H1 (cell line): ENCODE measurements around the gene KLHL29. TPM values are rescaled to one million over a fixed set of nuclear protein-coding genes. Genes with fewer than 3 reads are reported as not detected.

ENCODE experiments used
- CTCF ChIA-PET: fragments of 300-600 bp; sonication (Branson Sonifier 250); formaldehyde crosslinking; loops from one replicate; lab custom pipeline; 2021; ENCODE audit not compliant: partially characterized antibody; lab: Charles Lee
- POLR2A ChIA-PET: fragments of 300-600 bp; sonication (Branson Sonifier 250); formaldehyde crosslinking; loops from one replicate; lab custom pipeline; 2021; ENCODE audit warnings: inconsistent platforms; ENCODE audit not compliant: partially characterized antibody; lab: Charles Lee
- DNase-seq, 2 experiments: peaks; one replicate each; pipeline versions ENCODE4 v3.0.0 to v3.0.0-alpha.2; 2010 to 2022; ENCODE audit warnings: low spot score in 2 of 2, low read depth in 1 of 2, mixed read lengths in 1 of 2
- FAIRE-seq: peaks from 2 replicates; lab custom pipeline; 2011; peaks lifted over from hg19 to GRCh38; lab: Jason Lieb, UNC
- H2AFZ ChIP-seq: 2 replicates; pipeline ENCODE4 v1.8.1; 2012; ENCODE audit warnings: low read length, inconsistent platforms
- H2AK5ac ChIP-seq: 2 replicates; pipeline ENCODE4 v1.6.1; 2013; ENCODE audit warnings: low read depth, low read length
- H2BK120ac ChIP-seq: replicated peaks from 2 replicates; pipeline ENCODE3; 2013; ENCODE audit warnings: low read depth, low read length, inconsistent platforms
- H2BK12ac ChIP-seq: 2 replicates; pipeline ENCODE4 v1.6.1; 2013; ENCODE audit warnings: low read depth, low read length
- H2BK15ac ChIP-seq: 2 replicates; pipeline ENCODE4 v1.6.1; 2013; ENCODE audit warnings: low read length
- H2BK20ac ChIP-seq: 2 replicates; pipeline ENCODE4 v1.6.1; 2013; ENCODE audit warnings: low read length
- H2BK5ac ChIP-seq: 2 replicates; pipeline ENCODE4 v1.6.1; 2013; ENCODE audit warnings: low read depth, low read length
- H3K14ac ChIP-seq: 2 replicates; pipeline ENCODE4 v1.6.1; 2013; ENCODE audit warnings: inconsistent platforms; ENCODE audit not compliant: insufficient read length
- H3K18ac ChIP-seq: 2 replicates; pipeline ENCODE4 v1.6.1; 2013; ENCODE audit warnings: low read length; ENCODE audit errors: extremely low read depth
- H3K23ac ChIP-seq: 2 replicates; pipeline ENCODE4 v1.6.1; 2013; ENCODE audit warnings: inconsistent platforms; ENCODE audit not compliant: insufficient read length
- H3K23me2 ChIP-seq: 2 replicates; pipeline ENCODE4 v1.6.1; 2013; ENCODE audit warnings: low read depth, low read length
- H3K27ac ChIP-seq: 2 replicates; pipeline ENCODE4 v1.6.1; 2011; ENCODE audit warnings: low read depth, low read length, inconsistent platforms
- H3K27me3 ChIP-seq, 4 experiments: replicated peaks in 1 of 4; 1 replicate in 1 of 4; 2 replicates in 3 of 4; pipeline versions ENCODE4 v1.6.1 to v1.8.1; 2011 to 2013; ENCODE audit warnings: low read length in 3 of 4, mild to moderate bottlenecking in 3 of 4, inconsistent platforms in 2 of 4, mixed read lengths in 2 of 4, moderate library complexity in 1 of 4; ENCODE audit not compliant: control insufficient read depth in 3 of 4, insufficient read depth in 3 of 4; ENCODE audit errors: extremely low read depth in 1 of 4
- H3K36me3 ChIP-seq, 4 experiments: 2 replicates each; pipeline versions ENCODE4 v1.6.1 to v1.8.1; 2011 to 2013; ENCODE audit warnings: mild to moderate bottlenecking in 4 of 4, low read length in 3 of 4, moderate library complexity in 2 of 4, control low read depth in 1 of 4, inconsistent platforms in 1 of 4; ENCODE audit not compliant: insufficient read depth in 4 of 4, control insufficient read depth in 2 of 4
- H3K4ac ChIP-seq: replicated peaks from 2 replicates; pipeline ENCODE3; 2013; ENCODE audit warnings: low read length, low read depth, mixed read lengths, inconsistent platforms; ENCODE audit not compliant: insufficient read length
- H3K4me1 ChIP-seq, 4 experiments: replicated peaks in 1 of 4; 1 replicate in 1 of 4; 2 replicates in 3 of 4; pipeline versions ENCODE4 v1.6.1 to v1.8.1; 2011 to 2013; ENCODE audit warnings: low read length in 3 of 4, inconsistent platforms in 2 of 4, mixed read lengths in 1 of 4; ENCODE audit not compliant: insufficient read depth in 4 of 4, control insufficient read depth in 3 of 4
- H3K4me2 ChIP-seq, 2 experiments: 2 replicates each; pipeline versions ENCODE4 v1.6.1 to v1.8.1; 2011 to 2013; ENCODE audit warnings: low read depth in 2 of 2, low read length in 2 of 2, control low read depth in 1 of 2, inconsistent platforms in 1 of 2, mild to moderate bottlenecking in 1 of 2; ENCODE audit not compliant: insufficient read depth in 1 of 2
- H3K4me3 ChIP-seq, 4 experiments: fragments of 200-600, 300-600 bp in 1 of 4; sonication (generic), shearing (Covaris generic), sonication (Bioruptor Twin) in 1 of 4; 2 replicates each; pipeline versions ENCODE4 v1.5.1 to v1.8.1; 2011 to 2016; ENCODE audit warnings: low read length in 4 of 4, low read depth in 3 of 4, control low read depth in 2 of 4, inconsistent platforms in 2 of 4, mild to moderate bottlenecking in 2 of 4, mixed read lengths in 1 of 4, moderate library complexity in 1 of 4; ENCODE audit not compliant: insufficient read depth in 2 of 4; ENCODE audit errors: extremely low read depth in 1 of 4
- H3K56ac ChIP-seq: replicated peaks from 2 replicates; pipeline ENCODE3; 2013; ENCODE audit warnings: low read depth, mild to moderate bottlenecking, mixed read lengths, low read length, inconsistent platforms; ENCODE audit not compliant: insufficient read length
- H3K79me1 ChIP-seq: 2 replicates; pipeline ENCODE4 v1.6.1; 2013; ENCODE audit warnings: low read depth, low read length, control low read depth
- H3K79me2 ChIP-seq, 2 experiments: 2 replicates each; pipeline versions ENCODE4 v1.6.1 to v1.8.1; 2012 to 2013; ENCODE audit warnings: low read length in 2 of 2, mild to moderate bottlenecking in 2 of 2, inconsistent platforms in 1 of 2; ENCODE audit not compliant: insufficient read depth in 2 of 2, control insufficient read depth in 1 of 2
- H3K9ac ChIP-seq, 4 experiments: replicated peaks in 1 of 4; 1 replicate in 1 of 4; 2 replicates in 3 of 4; pipeline versions ENCODE4 v1.6.1 to v1.8.1; 2011 to 2013; ENCODE audit warnings: low read depth in 3 of 4, low read length in 3 of 4, control low read depth in 2 of 4, mild to moderate bottlenecking in 2 of 4, moderate library complexity in 2 of 4, inconsistent platforms in 1 of 4; ENCODE audit errors: extremely low read depth in 1 of 4
- H3K9me3 ChIP-seq, 2 experiments: 2 replicates each; pipeline versions ENCODE4 v1.6.1 to v1.8.1; 2012 to 2013; ENCODE audit warnings: mild to moderate bottlenecking in 2 of 2, moderate library complexity in 2 of 2, control low read depth in 1 of 2, inconsistent platforms in 1 of 2, low read depth in 1 of 2, low read length in 1 of 2, mixed read lengths in 1 of 2; ENCODE audit not compliant: insufficient read depth in 2 of 2
- H4K20me1 ChIP-seq, 2 experiments: replicated peaks in 1 of 2; 2 replicates each; pipeline versions ENCODE3 to v1.8.1; 2011 to 2013; ENCODE audit warnings: inconsistent platforms in 2 of 2, low read length in 2 of 2, mild to moderate bottlenecking in 1 of 2; ENCODE audit not compliant: insufficient read depth in 2 of 2, control insufficient read depth in 1 of 2
- H4K5ac ChIP-seq: 2 replicates; pipeline ENCODE4 v1.6.1; 2013; ENCODE audit warnings: low read length, low read depth, mixed read lengths, inconsistent platforms; ENCODE audit not compliant: insufficient read length
- H4K8ac ChIP-seq: 2 replicates; pipeline ENCODE4 v1.8.0; 2013; ENCODE audit warnings: mild to moderate bottlenecking, moderate library complexity, low read length, inconsistent platforms; ENCODE audit not compliant: insufficient read depth; ENCODE audit errors: extremely low read depth
- H4K91ac ChIP-seq: replicated peaks from 2 replicates; pipeline ENCODE3; 2013; ENCODE audit warnings: low read length, mixed read lengths, inconsistent platforms; ENCODE audit not compliant: insufficient read length
- ASH2L ChIP-seq: fragments of 200-600, 300-600 bp; sonication (generic); IDR thresholded peaks from one replicate; pipeline ENCODE4 v1.7.1; 2017; ENCODE audit warnings: low read length
- EP300 ChIP-seq, 2 experiments: IDR thresholded peaks; 1 replicate in 1 of 2; 2 replicates in 1 of 2; pipeline ENCODE4 v1.6.1; 2011 to 2012; ENCODE audit warnings: low read depth in 2 of 2, low read length in 2 of 2, mild to moderate bottlenecking in 2 of 2, borderline replicate concordance in 1 of 2, inconsistent platforms in 1 of 2, moderate library complexity in 1 of 2
- EZH2 ChIP-seq: fragments of 200-600 bp; sonication (generic); IDR thresholded peaks from 2 replicates; pipeline ENCODE4 v1.7.1; 2012; ENCODE audit warnings: low read depth, mild to moderate bottlenecking, moderate library complexity, low read length, inconsistent platforms; ENCODE audit not compliant: severe bottlenecking
- FOSL1 ChIP-seq: IDR thresholded peaks from 2 replicates; pipeline ENCODE4 v1.6.1; 2011; ENCODE audit warnings: mild to moderate bottlenecking, low read depth, low read length, moderate library complexity; ENCODE audit not compliant: insufficient read depth
- HDAC2 ChIP-seq, 2 experiments: fragments of 300-600 bp in 1 of 2; sonication (generic) in 1 of 2; IDR thresholded peaks; 2 replicates each; pipeline ENCODE4 v1.6.1; 2011 to 2012; ENCODE audit warnings: low read depth in 2 of 2, low read length in 2 of 2, mild to moderate bottlenecking in 2 of 2, moderate library complexity in 2 of 2, borderline replicate concordance in 1 of 2, inconsistent platforms in 1 of 2
- KDM5A ChIP-seq: fragments of 200-600 bp; IDR thresholded peaks from 2 replicates; pipeline ENCODE4 v1.7.1; 2012; ENCODE audit warnings: mild to moderate bottlenecking, low read length, inconsistent platforms, mixed read lengths
- POLR2A ChIP-seq, 2 experiments: IDR thresholded peaks; 1 replicate in 1 of 2; 2 replicates in 1 of 2; pipeline ENCODE4 v1.6.1; 2011; ENCODE audit warnings: low read depth in 2 of 2, low read length in 2 of 2, mild to moderate bottlenecking in 2 of 2; ENCODE audit errors: control extremely low read depth in 1 of 2
- POU5F1 ChIP-seq: IDR thresholded peaks from 2 replicates; pipeline ENCODE4 v1.6.1; 2011; ENCODE audit warnings: low read depth, mild to moderate bottlenecking, low read length, moderate library complexity
- SIN3A ChIP-seq, 2 experiments: IDR thresholded peaks in 1 of 2; conservative IDR thresholded peaks in 1 of 2; 2 replicates each; pipeline ENCODE4 v1.6.1; 2011 to 2012; ENCODE audit warnings: low read length in 2 of 2, improper control_type of control experiment in 1 of 2, low read depth in 1 of 2, mild to moderate bottlenecking in 1 of 2
- TAF7 ChIP-seq: optimal IDR thresholded peaks from 2 replicates; pipeline ENCODE3; 2011; ENCODE audit warnings: low read depth, mild to moderate bottlenecking, inconsistent platforms, low read length, moderate library complexity, borderline replicate concordance
- WGBS, 2 experiments: shearing (Covaris generic) in 1 of 2; methylation state at CpG; one replicate each; pipeline versions ENCODE4 v1.1.6 to v1.1.7; 2013 to 2015; ENCODE audit warnings: low lambda C conversion rate in 2 of 2, mixed read lengths in 2 of 2, inconsistent platforms in 1 of 2, low coverage in 1 of 2, missing lambda C conversion rate in 1 of 2; ENCODE audit not compliant: insufficient replicate concordance in 2 of 2, insufficient coverage in 1 of 2, insufficient read length in 1 of 2; ENCODE audit errors: extremely low coverage in 1 of 2, missing lambda C conversion rate in 1 of 2; 5-methylcytosine and 5-hydroxymethylcytosine counted together
- polyA plus RNA-seq, 7 experiments: library from polyadenylated mRNA; depleted of rRNA in 3 of 7; stranded (reverse) in 5 of 7; unstranded in 2 of 7; fragments of >200 nt in 5 of 7; fragments of 200-250 nt in 2 of 7; gene quantifications; 1 replicate in 5 of 7; 2 replicates in 1 of 7; 4 replicates in 1 of 7; pipeline versions ENCODE4 v1.2.1 to v1.2.3, GENCODE V29; 2011 to 2013; ENCODE audit warnings: missing spikeins in 2 of 7, mixed read lengths in 2 of 7
- total RNA-seq: library from RNA; stranded (reverse); fragmentation: NEBNext Ultra II Directional; extraction: Animal tissue kit (Norgen Biotek cat#: 25700); gene quantifications from 2 replicates; pipeline ENCODE4 v1.2.1, GENCODE V29; 2021

The KLHL29 gene
- total and polyA plus RNA-seq, 2 of the 8 experiments (the other 6 are each of a cell fraction or from before 2014, with no cell fraction given) = 1.1 to 4.7 TPM

DNA sequence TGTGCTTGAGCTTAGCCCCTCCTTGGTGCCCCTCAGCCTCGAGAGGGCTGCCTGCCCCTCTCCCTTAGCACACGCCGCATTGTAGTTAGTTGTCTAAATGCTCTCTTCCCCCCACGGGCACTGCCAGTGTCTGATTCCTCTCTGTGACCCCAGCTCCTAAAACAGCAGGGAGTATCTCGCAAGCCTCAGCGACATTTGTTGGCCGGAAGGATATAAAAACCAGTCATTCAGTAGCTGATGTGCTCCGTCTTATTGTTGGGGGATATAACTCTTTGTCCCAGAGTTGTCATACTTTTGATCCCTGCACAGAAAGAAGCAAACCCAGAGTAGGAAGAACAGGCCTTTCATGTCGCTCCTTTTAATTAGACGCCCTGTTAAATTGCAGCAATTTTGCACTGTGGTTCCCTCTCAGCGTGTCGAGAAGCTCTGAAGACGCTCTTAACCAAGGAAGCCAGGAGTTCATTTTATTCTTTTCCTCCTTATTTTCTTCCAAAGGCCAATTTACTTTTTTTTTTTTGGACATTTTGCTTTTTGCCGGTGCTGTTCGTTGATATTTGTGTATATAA, 201.8 kb downstream of the KLHL29 start:
- Histone ChIP-seq H3K4ac (no peak overlapping the region), H4K8ac (no peak overlapping the region), H3K4me2 (no peak overlapping the region)
- POLR2A ChIA-PET = interaction anchor here (0.8 kb wide), 1 partner anchor 68 kb away, joined by 3 read pairs; no protein-coding TSS in a partner anchor
- TF ChIP-seq EP300 (IDR thresholded peaks at IDR 0.05; ENCODE audit: borderline replicate concordance in 1 of 2, low read depth in 2 of 2, low read length in 2 of 2) (no peak), EZH2 (no peak), SIN3A (conservative IDR thresholded peaks at IDR 0.05 in 1 of 2, IDR thresholded peaks at IDR 0.05 in 1 of 2; ENCODE audit: low read depth in 1 of 2, low read length in 2 of 2) (no peak), HDAC2 (IDR thresholded peaks at IDR 0.05; ENCODE audit: borderline replicate concordance in 1 of 2, low read depth in 2 of 2, low read length in 2 of 2) (no peak), TAF7 (no peak), FOSL1 (no peak), POU5F1 (no peak), POLR2A (IDR thresholded peaks at IDR 0.05; ENCODE audit: control extremely low read depth in 1 of 2, low read depth in 2 of 2, low read length in 2 of 2) (no peak), KDM5A (no peak), ASH2L (no peak)
- TF ChIP-seq, all 59 proteins: peak for 0
- H3K27me3 ChIP-seq = no peaks in the 10 kb centered on the region
- H2BK5ac ChIP-seq = no peak overlapping the region
- no peaks in the 10 kb centered on the region for H3K79me2 ChIP-seq
- H3K4me1 ChIP-seq = peaks cover 0 to 3% (median 0%) of the 10 kb centered on the region in 4 experiments; a peak in 1 of 7 replicates
- CTCF ChIA-PET = interaction anchor here (1.4 to 2.4 kb wide), 5 partner anchors 9 to 256 kb away, joined by 3 to 12 read pairs (median 4); no protein-coding TSS in a partner anchor
- H3K79me1 ChIP-seq = no peaks in the 10 kb centered on the region
- H2AK5ac ChIP-seq = peak overlapping the region; percentile 85; the same call in 1 of the 2 replicates
- H2BK20ac ChIP-seq = no peak overlapping the region
- DNase-seq = no peak
- no peak overlapping the region for H4K91ac ChIP-seq
- H3K23ac ChIP-seq = no peak overlapping the region
- H3K9ac ChIP-seq = no peak overlapping the region
- no peaks in the 10 kb centered on the region for H4K20me1 ChIP-seq
- H2BK15ac ChIP-seq = no peak overlapping the region
- WGBS, 2 experiments = 90% methylated on average over 15 of the region's 15 CpGs; no CpG with 5 or more reads in 1 of the 2 experiments
- no peak overlapping the region for H2BK12ac ChIP-seq
- no peak overlapping the region for H3K27ac ChIP-seq
- H3K18ac ChIP-seq = no peak overlapping the region
- no peaks in the 10 kb centered on the region for H3K36me3 ChIP-seq
- no peaks in the 10 kb centered on the region for H3K23me2 ChIP-seq
- no peaks in the 10 kb centered on the region for H3K9me3 ChIP-seq
- no peak overlapping the region for H3K4me3 ChIP-seq
- no peak overlapping the region for H3K56ac ChIP-seq
- H4K5ac ChIP-seq = no peak overlapping the region
- H2BK120ac ChIP-seq = no peak overlapping the region
- FAIRE-seq = no peak
- H3K14ac ChIP-seq = no peak overlapping the region
- no peak overlapping the region for H2AFZ ChIP-seq
